HG02642 (cell line): Measurements from ENCODE around the gene ZNF574.

Experiments
- ATAC-seq: cut with Tn5 transposase; IDR thresholded peaks from one replicate; pipeline ENCODE4 v1.9.1; 2021; ENCODE audit warnings: mild to moderate bottlenecking; ENCODE audit not compliant: unreplicated experiment, poor library complexity

Gene ZNF574

DNA sequence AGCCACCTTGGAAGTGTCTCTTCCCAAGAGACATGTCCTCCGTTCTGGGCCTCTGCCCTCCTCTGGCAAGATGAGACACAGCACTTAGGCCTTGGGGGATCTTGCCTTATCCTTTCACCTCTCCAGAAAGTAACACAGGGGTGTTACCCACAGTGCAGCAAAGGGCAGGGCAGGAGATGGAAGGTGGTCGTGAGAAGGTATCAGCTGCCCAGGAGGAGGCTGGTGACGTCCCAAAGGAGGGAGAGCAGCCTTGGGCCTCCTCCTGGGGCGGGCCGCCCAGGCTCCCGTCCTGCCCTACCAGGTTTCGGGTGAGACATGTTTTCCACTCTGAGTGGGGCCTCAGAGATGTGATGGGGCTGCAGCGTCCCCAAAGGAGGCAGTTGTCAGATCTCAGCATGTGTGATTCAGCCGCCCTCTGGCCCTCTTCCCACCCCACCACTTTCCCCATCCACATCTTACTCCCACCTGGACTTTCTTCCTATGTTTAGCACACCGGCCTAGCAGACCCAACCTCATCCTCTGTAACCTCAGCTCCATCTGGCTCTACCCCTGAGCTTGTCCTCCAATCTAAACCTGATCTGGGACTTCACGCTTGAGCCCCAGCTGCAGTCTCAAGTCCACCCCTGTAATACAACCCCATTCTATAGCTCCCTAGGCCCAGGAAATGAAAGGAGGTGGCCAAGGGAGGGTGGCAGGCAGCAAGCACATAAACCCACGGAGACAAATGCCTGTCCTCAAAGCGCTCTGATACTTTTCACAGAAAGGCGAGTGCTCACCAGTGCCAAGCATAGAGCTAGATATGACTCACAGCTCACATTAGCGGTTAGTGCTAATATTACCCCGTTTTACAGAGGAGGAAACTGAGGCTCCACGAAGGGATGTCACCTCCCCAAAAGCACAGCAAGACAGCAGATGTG, 47.0 kb downstream of the ZNF574 start:
- no peak for ATAC-seq

- no peak for ATAC-seq
Measured at GRCh38 chr19:42123765-42124164, 47.8 kb downstream of the ZNF574 start.

DNA sequence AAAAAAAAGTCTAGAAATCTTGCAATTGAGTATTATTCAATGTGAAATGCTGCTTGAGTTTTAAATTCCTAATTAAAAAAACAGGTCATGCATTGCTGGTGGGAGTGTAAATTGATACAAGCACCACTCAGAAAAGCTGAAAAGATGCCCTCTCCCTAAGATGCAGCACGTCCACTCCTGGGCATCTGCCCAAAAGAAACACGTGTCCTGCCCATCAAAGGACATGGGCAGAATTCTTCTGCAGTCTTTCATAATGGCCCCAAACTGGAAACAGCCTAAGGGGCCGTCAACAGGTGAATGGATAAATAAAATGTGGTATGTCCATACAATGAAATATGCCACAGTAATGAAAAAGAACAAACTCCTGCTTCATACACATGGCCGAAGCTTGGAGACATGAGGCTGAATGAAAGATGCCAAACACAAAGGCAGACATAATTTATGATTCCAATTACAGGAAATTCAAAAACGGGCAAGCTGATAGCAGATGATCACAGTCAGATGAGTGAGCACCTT, 48.5 kb downstream of the ZNF574 start:
- ATAC-seq = no peak

DNA sequence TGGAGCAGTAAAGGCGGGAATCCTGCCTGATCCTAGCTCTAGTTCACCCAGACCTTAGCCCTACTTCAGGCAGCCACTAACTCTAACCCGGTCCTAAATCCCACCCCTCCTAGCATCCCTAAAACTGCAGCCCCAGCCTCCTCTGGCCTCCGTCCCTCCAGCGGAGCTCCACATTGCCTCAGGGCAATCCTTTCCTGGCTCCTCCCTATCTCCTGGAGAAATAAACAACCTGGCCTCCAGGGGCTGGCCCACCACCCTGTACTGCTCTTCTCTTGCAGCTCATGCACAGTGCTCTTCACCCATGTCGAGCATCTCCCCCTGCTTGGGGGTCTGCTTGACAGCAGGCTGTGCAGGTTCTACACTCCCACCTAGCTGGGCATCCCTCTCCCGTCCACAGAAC, 49.6 kb downstream of the ZNF574 start:
- ATAC-seq = no peak

GRCh38 chr19:42126574-42126973, 50.6 kb downstream of the ZNF574 start:
- no peak for ATAC-seq

DNA sequence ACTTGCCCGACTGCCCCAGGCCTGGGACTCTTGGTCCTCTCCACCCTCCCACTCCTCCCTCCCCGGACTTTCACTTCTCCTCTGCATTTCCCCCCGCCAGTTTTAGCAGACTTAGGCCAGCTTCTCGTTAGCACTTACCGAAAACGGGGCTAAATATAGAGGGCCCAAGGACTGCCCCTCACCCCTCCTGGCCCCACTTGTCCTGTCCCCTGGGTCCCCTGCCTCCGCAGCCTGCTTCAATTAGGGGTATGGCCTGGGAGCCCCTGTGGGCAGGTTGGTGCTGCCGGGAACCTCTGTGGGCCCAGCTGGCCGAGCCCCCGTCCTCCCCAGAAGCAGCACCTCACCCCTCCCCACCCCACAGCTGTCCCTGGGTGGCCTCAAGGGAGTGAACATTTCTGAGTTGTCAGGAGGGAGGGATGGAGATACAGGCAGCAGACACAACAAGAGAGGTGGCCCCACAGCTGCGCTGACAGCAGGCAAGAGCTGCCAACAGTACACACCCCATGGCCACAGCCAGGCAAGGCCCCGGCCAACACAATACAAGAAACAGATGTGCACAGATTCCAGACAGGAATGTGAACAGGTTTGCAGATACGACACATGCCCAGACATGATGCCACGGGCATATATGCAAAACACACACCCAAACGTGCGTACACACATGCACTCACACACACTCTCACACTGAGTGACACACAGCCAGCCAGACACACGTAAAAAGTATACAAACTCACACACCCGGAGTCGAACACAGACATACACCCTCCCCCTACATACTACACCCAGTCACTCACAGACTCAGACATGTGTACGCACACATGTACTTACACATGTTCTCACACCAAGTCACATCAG, 53.7 kb downstream of the ZNF574 start:
- ATAC-seq = peak; percentile 53

DNA sequence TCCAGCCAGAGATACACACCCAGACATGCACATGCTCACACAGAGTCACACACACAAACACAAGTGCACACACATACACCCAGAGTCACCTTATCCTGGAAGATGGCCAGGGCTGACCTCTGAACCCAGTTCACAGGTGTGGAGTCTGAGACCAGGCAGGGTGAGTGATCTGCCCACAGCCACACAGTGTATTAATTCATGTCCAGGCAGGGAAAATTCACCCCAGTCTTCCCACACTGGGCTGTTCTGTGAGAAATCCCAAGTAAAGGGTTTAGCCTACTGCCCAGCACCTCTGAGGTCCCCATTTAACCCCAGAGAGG, 54.2 kb downstream of the ZNF574 start:
- ATAC-seq = no peak
